Measurements from ENCODE around the gene SLC49A4. TPM values are rescaled to one million over a fixed set of nuclear protein-coding genes. Genes with fewer than 3 reads are reported as not detected.

SLC49A4 gene
- total RNA-seq, 6 donors from 2014 or later = 13.9 to 22.8 (median 20.7) TPM

GRCh38 chr3:122835590-122835989 lies 40.7 kb downstream of the SLC49A4 start:
- TF ChIP-seq EP300 (IDR thresholded peaks at IDR 0.05) = no peak
- TF ChIP-seq POLR2AphosphoS5 (IDR thresholded peaks at IDR 0.05) = no peak
- no peak for TF ChIP-seq CTCF (IDR thresholded peaks at IDR 0.05)
- no peak for TF ChIP-seq POLR2A (IDR thresholded peaks at IDR 0.05)
- 85 to 94% methylated on average over 2 of the region's 2 CpGs for WGBS, 2 donors
- Histone ChIP-seq H3K27me3 (no peaks in the 10 kb centered on the region), H3K27ac (no peak overlapping the region), H3K9me3 (no peaks in the 10 kb centered on the region), H3K4me1 (no peaks in the 10 kb centered on the region), H3K4me3 (no peak overlapping the region), H3K36me3 (peaks cover 0 to 12% (median 2%) of the 10 kb centered on the region in 4 donors)
- DNase-seq = no peak
- ATAC-seq (ENCODE audit: low FRiP score in 2 of 2) = no peak

- DNase-seq (no peak), ATAC-seq (ENCODE audit: low FRiP score in 2 of 2) (no peak)
- Histone ChIP-seq H3K4me1 (no peaks in the 10 kb centered on the region), H3K9me3 (no peaks in the 10 kb centered on the region), H3K4me3 (no peak overlapping the region), H3K27me3 (no peaks in the 10 kb centered on the region), H3K36me3 (no peaks in the 10 kb centered on the region), H3K27ac (no peak overlapping the region)
- 41 to 43% methylated on average over 3 of the region's 3 CpGs for WGBS, 2 donors
- TF ChIP-seq POLR2AphosphoS5 (IDR thresholded peaks at IDR 0.05) (no peak), CTCF (IDR thresholded peaks at IDR 0.05) (no peak), POLR2A (IDR thresholded peaks at IDR 0.05) (no peak), EP300 (IDR thresholded peaks at IDR 0.05) (no peak)
Observed at GRCh38 chr3:122843604-122844003, 48.7 kb downstream of the SLC49A4 start.

GRCh38 chr3:122857019-122857418 lies 62.1 kb downstream of the SLC49A4 start:
- Histone ChIP-seq H3K4me1 (no peaks in the 10 kb centered on the region), H3K9me3 (no peaks in the 10 kb centered on the region), H3K27me3 (no peaks in the 10 kb centered on the region), H3K4me3 (no peak overlapping the region), H3K27ac (no peak overlapping the region), H3K36me3 (peaks cover 0 to 23% (median 0%) of the 10 kb centered on the region in 4 donors)
- ATAC-seq (ENCODE audit: low FRiP score in 2 of 2) = no peak
- DNase-seq = no peak
- WGBS, 2 donors = 39 to 48% methylated on average over 1 of the region's 1 CpG
- TF ChIP-seq EP300 (IDR thresholded peaks at IDR 0.05) (no peak), CTCF (IDR thresholded peaks at IDR 0.05) (no peak), POLR2A (IDR thresholded peaks at IDR 0.05) (no peak), POLR2AphosphoS5 (IDR thresholded peaks at IDR 0.05) (no peak)

GRCh38 chr3:122858373-122858772 lies 63.5 kb downstream of the SLC49A4 start:
- ATAC-seq (ENCODE audit: low FRiP score in 2 of 2) (no peak), DNase-seq (no peak)
- Histone ChIP-seq H3K36me3 (peaks cover 0 to 23% (median 0%) of the 10 kb centered on the region in 4 donors), H3K27ac (peak overlapping the region in 1 of 4 donors; percentile 0), H3K4me3 (no peak overlapping the region), H3K9me3 (no peaks in the 10 kb centered on the region), H3K4me1 (no peaks in the 10 kb centered on the region), H3K27me3 (no peaks in the 10 kb centered on the region)
- WGBS, 2 donors = 88 to 91% methylated on average over 1 of the region's 1 CpG
- TF ChIP-seq POLR2A (IDR thresholded peaks at IDR 0.05) = no peak
- TF ChIP-seq EP300 (IDR thresholded peaks at IDR 0.05) = no peak
- no peak for TF ChIP-seq POLR2AphosphoS5 (IDR thresholded peaks at IDR 0.05)
- no peak for TF ChIP-seq CTCF (IDR thresholded peaks at IDR 0.05)

- no peaks in the 10 kb centered on the region for H3K4me1 ChIP-seq
- H3K36me3 ChIP-seq = peaks cover 0 to 23% (median 0%) of the 10 kb centered on the region in 4 donors
- ATAC-seq (ENCODE audit: low FRiP score in 2 of 2) (no peak), DNase-seq (no peak)
- WGBS, 2 donors = 94 to 95% methylated on average over 5 of the region's 5 CpGs
- H3K4me3 ChIP-seq = no peak overlapping the region
- H3K27ac ChIP-seq = no peak overlapping the region
- no peaks in the 10 kb centered on the region for H3K9me3 ChIP-seq
- TF ChIP-seq POLR2AphosphoS5 (IDR thresholded peaks at IDR 0.05) = no peak
- no peak for TF ChIP-seq EP300 (IDR thresholded peaks at IDR 0.05)
- TF ChIP-seq POLR2A (IDR thresholded peaks at IDR 0.05) = no peak
- no peak for TF ChIP-seq CTCF (IDR thresholded peaks at IDR 0.05)
- no peaks in the 10 kb centered on the region for H3K27me3 ChIP-seq
Observed at GRCh38 chr3:122859021-122859805, 64.3 kb downstream of the SLC49A4 start.

Data from upper lobe of left lung (tissue), 6 donors.